ENCODE measurements around the gene MYBBP1A.
A peak's percentile ranks its signal among the peaks of the same experiment; 100 is the strongest.

GRCh38 chr17:4566785-4567184 is 11.6 kb upstream of the MYBBP1A start:
- no peak for TF ChIP-seq CREB1 (CRISPR knock-in tag; IDR thresholded peaks at IDR 0.05)
- no peak for TF ChIP-seq TEAD4 (CRISPR knock-in tag; IDR thresholded peaks at IDR 0.05)
- TF ChIP-seq CTCF (IDR thresholded peaks at IDR 0.05) = peak; percentile 35; the same call in 1 of the 2 replicates
- TF ChIP-seq KAT7 (CRISPR knock-in tag; IDR thresholded peaks at IDR 0.05; ENCODE audit: borderline replicate concordance) = no peak
- TF ChIP-seq E2F5 (CRISPR knock-in tag; IDR thresholded peaks at IDR 0.05) = no peak
- TF ChIP-seq ZNF263 (CRISPR knock-in tag; IDR thresholded peaks at IDR 0.05; ENCODE audit: low read depth) = no peak
- no peak for TF ChIP-seq ZNF317 (CRISPR knock-in tag; IDR thresholded peaks at IDR 0.05; ENCODE audit: borderline replicate concordance, low read depth)
- no peak for TF ChIP-seq NFE2L1 (CRISPR knock-in tag; IDR thresholded peaks at IDR 0.05)
- TF ChIP-seq ATF1 (CRISPR knock-in tag; IDR thresholded peaks at IDR 0.05) = no peak
- no peak for TF ChIP-seq GABPB1 (CRISPR knock-in tag; IDR thresholded peaks at IDR 0.05)
- TF ChIP-seq, protein P1, sequence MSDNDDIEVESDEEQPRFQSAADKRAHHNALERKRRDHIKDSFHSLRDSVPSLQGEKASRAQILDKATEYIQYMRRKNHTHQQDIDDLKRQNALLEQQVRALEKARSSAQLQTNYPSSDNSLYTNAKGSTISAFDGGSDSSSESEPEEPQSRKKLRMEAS (CRISPR knock-in tag; IDR thresholded peaks at IDR 0.05) = no peak
- TF ChIP-seq, protein P2, sequence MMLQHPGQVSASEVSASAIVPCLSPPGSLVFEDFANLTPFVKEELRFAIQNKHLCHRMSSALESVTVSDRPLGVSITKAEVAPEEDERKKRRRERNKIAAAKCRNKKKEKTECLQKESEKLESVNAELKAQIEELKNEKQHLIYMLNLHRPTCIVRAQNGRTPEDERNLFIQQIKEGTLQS (CRISPR knock-in tag; conservative IDR thresholded peaks at IDR 0.05) = no peak
